Choroid plexus epithelial cell (primary cell): ENCODE data around the gene CFAP97.
"Not testable (repeated sequence)": the region's sequence is repeated elsewhere in the genome, so short reads cannot be mapped to it uniquely, and the experiment has no call there.

Source experiments
- DNase-seq: peaks from one replicate; pipeline ENCODE4 v3.0.0-alpha.2; 2010; ENCODE audit warnings: low read depth
- H3K4me3 ChIP-seq: 2 replicates; pipeline ENCODE4 v1.5.1; 2011; ENCODE audit warnings: low read depth, mild to moderate bottlenecking, control low read depth, low read length, moderate library complexity
- TF ChIP-seq, protein P1 (sequence below): conservative IDR thresholded peaks from 2 replicates; pipeline ENCODE4 v1.5.1; 2011; ENCODE audit warnings: low read depth, mild to moderate bottlenecking, control low read depth, inconsistent platforms, low read length, moderate library complexity

CFAP97 gene

DNA sequence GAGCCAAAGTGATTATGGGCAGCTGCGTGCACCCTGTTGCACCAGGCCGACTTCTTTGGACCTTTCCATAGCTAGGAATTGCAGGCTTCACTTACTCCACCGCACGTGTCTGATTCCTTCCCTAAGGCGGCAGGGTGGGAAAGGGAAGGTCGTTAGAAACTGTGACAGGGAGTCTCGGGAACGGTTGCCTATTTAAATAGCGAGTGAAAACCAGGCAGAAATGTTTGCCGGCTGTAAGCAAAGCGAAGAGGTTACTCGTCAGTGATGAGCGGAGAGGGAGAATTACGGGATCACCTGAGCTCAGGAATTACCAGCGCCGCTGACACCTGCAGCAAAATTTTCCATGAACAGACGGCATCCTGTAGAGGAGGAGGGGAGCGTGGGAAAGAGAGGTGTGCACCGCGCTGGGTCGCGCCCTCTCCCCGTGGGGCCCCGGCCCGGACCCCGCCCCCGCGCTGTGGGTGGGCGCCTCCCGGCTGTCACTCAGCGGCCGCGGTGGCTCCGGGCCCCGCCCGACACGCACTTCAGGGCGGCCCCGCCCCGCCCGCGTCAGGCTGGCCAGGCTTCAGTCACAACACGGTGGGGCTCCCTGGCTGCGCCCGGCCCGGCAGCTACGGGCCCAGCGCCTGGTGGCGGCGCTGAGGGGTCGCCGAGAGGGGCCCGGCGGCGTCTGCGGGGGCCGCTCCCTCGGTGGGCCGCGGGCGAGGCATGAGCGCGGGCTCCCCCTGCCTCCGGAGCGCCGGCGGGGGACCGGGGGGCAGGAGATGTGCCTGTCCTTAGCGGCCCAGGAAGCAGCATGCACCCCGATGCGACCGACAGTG lies 5.4 kb upstream of the CFAP97 start, which contains the start of gene SNX25:
Gene SNX25 (plus strand): TSS at position 568 of the 821 bp plus-strand sequence. CDS start 229 bp downstream, at position 797.
- peak within 1 kb of the TSS; percentile 89 for H3K4me3 ChIP-seq
- DNase-seq = peak; percentile 82
- TF ChIP-seq, protein P1, sequence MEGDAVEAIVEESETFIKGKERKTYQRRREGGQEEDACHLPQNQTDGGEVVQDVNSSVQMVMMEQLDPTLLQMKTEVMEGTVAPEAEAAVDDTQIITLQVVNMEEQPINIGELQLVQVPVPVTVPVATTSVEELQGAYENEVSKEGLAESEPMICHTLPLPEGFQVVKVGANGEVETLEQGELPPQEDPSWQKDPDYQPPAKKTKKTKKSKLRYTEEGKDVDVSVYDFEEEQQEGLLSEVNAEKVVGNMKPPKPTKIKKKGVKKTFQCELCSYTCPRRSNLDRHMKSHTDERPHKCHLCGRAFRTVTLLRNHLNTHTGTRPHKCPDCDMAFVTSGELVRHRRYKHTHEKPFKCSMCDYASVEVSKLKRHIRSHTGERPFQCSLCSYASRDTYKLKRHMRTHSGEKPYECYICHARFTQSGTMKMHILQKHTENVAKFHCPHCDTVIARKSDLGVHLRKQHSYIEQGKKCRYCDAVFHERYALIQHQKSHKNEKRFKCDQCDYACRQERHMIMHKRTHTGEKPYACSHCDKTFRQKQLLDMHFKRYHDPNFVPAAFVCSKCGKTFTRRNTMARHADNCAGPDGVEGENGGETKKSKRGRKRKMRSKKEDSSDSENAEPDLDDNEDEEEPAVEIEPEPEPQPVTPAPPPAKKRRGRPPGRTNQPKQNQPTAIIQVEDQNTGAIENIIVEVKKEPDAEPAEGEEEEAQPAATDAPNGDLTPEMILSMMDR = no peak

DNA sequence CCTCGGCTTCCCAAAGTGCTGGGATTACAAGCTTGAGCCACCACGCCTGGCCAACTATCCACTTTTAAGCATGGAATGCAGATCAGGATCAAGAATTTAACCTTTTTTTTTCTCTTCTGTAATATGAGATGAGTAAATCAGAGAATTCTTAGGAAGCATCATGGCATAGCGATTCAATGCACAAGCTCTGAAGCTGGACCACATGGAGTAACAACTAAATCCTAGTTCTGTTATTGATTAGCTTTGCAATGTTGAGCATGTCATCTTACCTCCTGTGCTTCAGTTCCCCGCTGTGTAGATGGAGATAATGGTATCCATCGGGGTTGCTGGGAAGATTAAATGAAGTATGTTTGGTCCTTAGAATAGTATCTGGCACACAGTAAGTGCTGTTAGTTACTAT lies 3.7 kb upstream of the CFAP97 start:
- DNase-seq = peak; percentile 26
- H3K4me3 ChIP-seq = no peak overlapping the region
- TF ChIP-seq, protein P1 = no peak

DNA sequence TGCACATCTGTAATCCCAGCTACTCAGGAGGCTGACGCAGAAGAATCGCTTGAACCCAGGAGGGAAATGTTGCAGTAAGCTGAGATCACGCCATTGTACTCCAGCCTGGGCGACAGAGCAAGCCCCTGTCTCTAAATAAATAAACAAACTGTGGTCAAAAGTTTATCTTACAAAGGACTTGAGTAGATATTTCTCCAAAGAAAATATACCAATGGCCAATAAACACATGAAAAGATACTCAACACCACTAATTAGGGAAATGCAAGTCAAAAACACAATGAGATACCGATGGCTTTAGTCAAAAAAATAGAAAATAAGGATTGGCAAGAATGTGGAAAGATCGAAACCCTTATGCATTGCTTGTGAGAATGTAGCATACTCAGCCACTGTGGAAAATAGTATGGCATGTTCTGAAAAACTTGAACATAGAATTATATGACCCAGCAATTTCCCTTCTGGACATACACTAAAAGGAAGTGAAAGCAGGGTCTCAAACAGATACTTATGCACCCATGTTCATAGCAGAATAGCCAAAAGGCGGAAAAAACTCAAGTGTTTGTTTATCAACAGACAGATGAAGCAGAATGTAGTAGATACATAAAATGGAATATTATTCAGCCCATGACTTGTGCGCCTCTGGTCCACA lies 2.0 kb upstream of the CFAP97 start:
- H3K4me3 ChIP-seq = no peak overlapping the region
- no peak for DNase-seq
- TF ChIP-seq, protein P1 = no peak

DNA sequence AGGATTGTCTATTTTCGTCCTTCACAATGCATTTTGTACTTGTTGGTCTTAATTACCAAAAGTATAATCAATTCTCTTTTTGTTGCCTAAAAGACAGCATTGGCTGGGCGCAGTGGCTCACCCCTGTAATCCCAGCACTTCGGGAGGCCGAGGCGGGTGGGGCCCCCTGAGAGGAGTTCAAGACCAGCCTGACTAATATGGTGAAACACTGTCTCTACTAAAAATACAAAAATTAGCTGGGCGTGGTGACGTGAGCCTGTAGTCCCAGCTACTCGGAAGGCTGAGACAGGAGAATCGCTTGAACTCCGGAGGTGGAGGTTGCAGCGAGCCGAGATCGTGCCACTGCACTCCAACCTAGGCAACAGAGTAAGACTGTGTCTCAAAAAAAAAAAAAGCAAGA lies 1.3 kb upstream of the CFAP97 start:
- not testable (repeated sequence) for H3K4me3 ChIP-seq, DNase-seq

DNA sequence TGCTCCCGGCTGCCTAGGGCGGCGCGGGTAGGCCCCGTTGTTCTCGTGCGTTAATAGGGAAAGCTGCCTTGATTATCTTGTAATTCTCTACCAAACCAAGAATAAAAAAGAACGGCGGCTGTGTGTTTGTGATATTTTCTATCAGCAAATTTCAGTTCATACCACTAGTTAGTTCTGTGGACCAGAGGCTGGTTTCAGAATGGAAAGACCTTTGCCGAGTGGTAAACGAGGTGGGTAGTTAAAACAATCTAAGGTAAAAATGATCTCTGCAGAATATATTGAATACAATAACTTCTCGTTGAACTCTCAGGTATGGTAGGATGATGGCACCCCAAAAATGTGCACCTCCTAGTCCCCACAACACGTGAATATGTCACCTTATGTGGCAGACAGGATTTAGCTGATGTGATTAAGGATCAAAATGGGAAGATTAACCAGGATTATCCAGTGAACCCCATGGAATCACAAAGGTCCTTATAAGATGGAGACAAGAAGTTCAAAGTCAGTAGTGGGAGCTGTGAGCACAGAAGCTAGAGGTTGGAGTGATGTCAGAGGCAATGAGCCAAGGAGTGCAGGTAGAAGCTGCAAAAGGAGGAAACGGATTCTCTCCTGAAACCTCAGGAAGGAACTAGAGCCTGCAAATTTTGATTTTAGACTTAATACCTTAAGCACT lies 574 bp upstream of the CFAP97 start:
- peak; percentile 31 for DNase-seq
- TF ChIP-seq, protein P1 = peak; percentile 14
- peak overlapping the region; percentile 69 for H3K4me3 ChIP-seq

DNA sequence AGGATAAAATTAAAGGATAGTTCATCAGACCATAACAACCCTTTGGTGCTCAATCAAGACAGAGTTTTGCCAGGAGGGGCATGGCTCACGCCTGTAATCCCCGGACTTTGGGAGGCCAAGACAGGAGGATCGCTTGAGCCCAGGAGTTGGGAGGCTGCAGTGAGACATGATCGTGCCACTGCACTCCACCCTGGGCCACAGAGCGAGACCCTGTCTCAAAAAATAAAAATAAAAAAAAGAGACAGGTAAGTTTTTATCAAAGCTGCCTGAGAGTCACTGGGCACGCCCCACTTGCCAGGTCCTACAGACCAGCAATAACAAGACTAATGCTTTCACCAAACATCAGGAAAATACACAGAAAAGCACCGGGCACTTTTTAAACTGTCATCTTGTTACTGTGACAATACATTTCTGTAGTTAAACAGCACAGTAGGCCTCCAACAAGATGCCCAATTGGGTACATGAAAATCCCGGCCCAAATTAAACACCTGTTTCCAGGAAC lies 765 bp downstream of the CFAP97 start:
- peak; percentile 19 for DNase-seq
- TF ChIP-seq, protein P1 = no peak
- peak overlapping the region; percentile 69 for H3K4me3 ChIP-seq
